CD4-positive, alpha-beta T cell (primary cell): ENCODE data around the gene CACNA2D1. TPM values are rescaled to one million over a fixed set of nuclear protein-coding genes. Genes with fewer than 3 reads are reported as not detected.

ENCODE experiments used
- ATAC-seq: fragments of 200-7000 bp; cut with Tn5 transposase; one replicate; pipeline ENCODE4 v1.10.0; 2022; ENCODE audit warnings: mild to moderate bottlenecking; ENCODE audit not compliant: poor library complexity
- CTCF ChIA-PET: fragments of 350-600 bp; sonication (Branson Sonifier 250); formaldehyde crosslinking; loops from one replicate; lab custom pipeline; 2021; ENCODE audit warnings: antibody characterized with exemption, inconsistent platforms; lab: Charles Lee
- POLR2A ChIA-PET: fragments of 350-600 bp; sonication (Branson Sonifier 250); formaldehyde crosslinking; loops from one replicate; lab custom pipeline; 2021; ENCODE audit warnings: antibody characterized with exemption, inconsistent platforms; lab: Charles Lee
- DNase-seq, 14 experiments: peaks; one replicate each; pipeline ENCODE4 v3.0.0-alpha.2; 2013 to 2020; ENCODE audit warnings: mixed read lengths in 2 of 14
- H3K27ac ChIP-seq, 2 donors: one replicate each; pipeline versions ENCODE4 v1.5.1 to v1.7.0; 2013; ENCODE audit warnings: low read length in 2 of 2, low read depth in 1 of 2, mild to moderate bottlenecking in 1 of 2
- H3K27me3 ChIP-seq, 2 experiments: 1 replicate in 1 of 2; 2 replicates in 1 of 2; pipeline versions ENCODE4 v1.6.1 to v1.7.0; 2013; ENCODE audit warnings: low read length in 2 of 2, control low read depth in 1 of 2, mild to moderate bottlenecking in 1 of 2, moderate library complexity in 1 of 2; ENCODE audit not compliant: insufficient read depth in 2 of 2, control insufficient read depth in 1 of 2
- H3K36me3 ChIP-seq: one replicate; pipeline ENCODE4 v1.6.1; 2013; ENCODE audit warnings: low read length, control low read depth; ENCODE audit not compliant: insufficient read depth
- H3K4me1 ChIP-seq: one replicate; pipeline ENCODE4 v1.6.1; 2013; ENCODE audit warnings: low read length, control low read depth; ENCODE audit not compliant: insufficient read depth
- H3K4me3 ChIP-seq: one replicate; pipeline ENCODE4 v1.5.1; 2013; ENCODE audit warnings: mild to moderate bottlenecking, low read length, moderate library complexity
- H3K9me3 ChIP-seq, 2 experiments: 1 replicate in 1 of 2; 2 replicates in 1 of 2; pipeline versions ENCODE4 v1.6.1 to v1.7.0; 2013; ENCODE audit warnings: low read length in 2 of 2, mild to moderate bottlenecking in 2 of 2, control low read depth in 1 of 2, moderate library complexity in 1 of 2; ENCODE audit not compliant: control insufficient read depth in 1 of 2, insufficient read depth in 1 of 2
- H3K27ac Mint-ChIP-seq: one replicate; pipeline ENCODE4 v1.8.0; 2020; ENCODE audit warnings: mixed read lengths
- H3K27me3 Mint-ChIP-seq: one replicate; pipeline ENCODE4 v1.8.0; 2021; ENCODE audit warnings: mixed read lengths
- H3K36me3 Mint-ChIP-seq: one replicate; pipeline ENCODE4 v1.8.0; 2021; ENCODE audit warnings: low read depth, mixed read lengths
- H3K4me1 Mint-ChIP-seq: one replicate; pipeline ENCODE4 v1.8.0; 2021; ENCODE audit warnings: low read depth, mixed read lengths
- H3K4me3 Mint-ChIP-seq: one replicate; pipeline ENCODE4 v1.8.0; 2020; ENCODE audit warnings: mild to moderate bottlenecking, mixed read lengths
- H3K9me3 Mint-ChIP-seq: one replicate; pipeline ENCODE4 v1.8.0; 2020; ENCODE audit warnings: mixed read lengths
- CTCF ChIP-seq: fragments of 200-600 bp; IDR thresholded peaks from one replicate; pipeline ENCODE4 v1.8.0; 2022; ENCODE audit warnings: antibody characterized with exemption, mild to moderate bottlenecking
- intact Hi-C, 2 experiments: fragments of 100-400 bp; cut with DNase I in 1 of 2; cut with micrococcal nuclease in 1 of 2; formaldehyde crosslinking; loops; one replicate each; pipeline versions ENCODE4 v1.15.1 to v1.9.0; 2023 to 2025; cut with DNase I, micrococcal nuclease
- total RNA-seq, 174 experiments: library from RNA in 2 of 174; stranded (reverse) in 2 of 174; gene quantifications; one replicate each; pipeline ENCODE4 v1.2.3 and lab custom pipeline; 2021 to 2026

CACNA2D1 gene
- total RNA-seq, 2 experiments from 2014 or later = not detected

- H3K36me3 Mint-ChIP-seq = no peaks in the 10 kb centered on the region
- ChIA-PET POLR2A (no interaction called here), CTCF (no interaction called here)
- no peak overlapping the region for H3K4me3 Mint-ChIP-seq
- TF ChIP-seq CTCF = no peak
- no peak for ATAC-seq
- Histone ChIP-seq H3K27me3 (no peaks in the 10 kb centered on the region), H3K9me3 (peaks cover 0 to 4% of the 10 kb centered on the region in 2 experiments), H3K4me3 (no peak overlapping the region), H3K4me1 (no peaks in the 10 kb centered on the region), H3K27ac (no peak overlapping the region), H3K36me3 (no peaks in the 10 kb centered on the region)
- no peak for DNase-seq
- no peaks in the 10 kb centered on the region for H3K27me3 Mint-ChIP-seq
- peaks cover 8% of the 10 kb centered on the region for H3K9me3 Mint-ChIP-seq
- no peak overlapping the region for H3K27ac Mint-ChIP-seq
- intact Hi-C loops = no loop called here
- no peaks in the 10 kb centered on the region for H3K4me1 Mint-ChIP-seq
These were observed 470.5 kb downstream of the CACNA2D1 start for GRCh38 chr7:81973117-81973516.

DNA sequence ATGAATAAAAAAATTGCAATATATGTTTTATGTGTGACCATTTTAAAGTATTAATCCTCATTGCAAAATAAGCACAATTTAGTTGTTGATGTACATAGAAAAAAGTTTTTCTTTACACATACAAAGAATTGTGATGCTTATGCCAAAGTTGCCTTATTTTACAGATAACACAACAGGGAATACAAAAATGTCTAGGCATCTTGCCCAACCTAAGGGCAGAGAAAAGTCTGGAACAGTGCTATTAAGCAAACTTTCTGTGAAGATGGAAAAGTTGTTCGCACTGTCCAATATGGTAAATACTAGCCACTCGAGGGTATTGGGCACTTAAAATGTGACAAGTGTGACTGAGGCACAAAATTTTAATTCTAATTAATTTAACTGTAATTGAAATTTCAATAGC is 483.6 kb downstream of the CACNA2D1 start:
- CTCF ChIA-PET = no interaction called here
- no peak overlapping the region for H3K27ac ChIP-seq
- H3K4me3 ChIP-seq = no peak overlapping the region
- DNase-seq = no peak
- Mint-ChIP-seq H3K27me3 (no peaks in the 10 kb centered on the region), H3K9me3 (no peaks in the 10 kb centered on the region), H3K27ac (no peak overlapping the region), H3K4me1 (no peaks in the 10 kb centered on the region), H3K4me3 (no peak overlapping the region), H3K36me3 (no peaks in the 10 kb centered on the region)
- H3K9me3 ChIP-seq = peaks cover 0 to 3% of the 10 kb centered on the region in 2 experiments
- POLR2A ChIA-PET = no interaction called here
- H3K27me3 ChIP-seq = no peaks in the 10 kb centered on the region
- no peaks in the 10 kb centered on the region for H3K4me1 ChIP-seq
- H3K36me3 ChIP-seq = no peaks in the 10 kb centered on the region
- ATAC-seq = no peak
- TF ChIP-seq CTCF = no peak
- intact Hi-C loops = no loop called here

DNA sequence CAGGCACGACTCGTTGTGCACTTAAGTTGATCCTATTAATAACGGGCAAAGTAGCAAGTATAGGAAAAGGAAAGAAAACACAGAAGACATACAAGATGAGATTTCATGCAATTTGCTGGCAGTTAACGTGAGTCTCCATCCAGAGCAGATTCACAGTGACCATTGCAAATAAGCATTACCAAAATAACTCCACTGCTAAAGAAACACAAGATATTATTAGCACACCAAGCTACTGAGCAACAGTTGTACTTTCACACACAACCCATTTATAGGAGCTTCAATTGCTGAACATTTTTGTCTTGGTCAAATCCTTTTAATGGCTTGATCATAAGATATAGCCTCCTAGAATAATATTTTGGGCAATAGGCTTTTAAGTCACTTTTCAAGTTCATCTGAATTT is 486.1 kb downstream of the CACNA2D1 start:
- H3K4me1 Mint-ChIP-seq = no peaks in the 10 kb centered on the region
- POLR2A ChIA-PET = no interaction called here
- ATAC-seq = no peak
- no peaks in the 10 kb centered on the region for H3K9me3 Mint-ChIP-seq
- H3K36me3 ChIP-seq = no peaks in the 10 kb centered on the region
- no peak for TF ChIP-seq CTCF
- H3K27me3 ChIP-seq = no peaks in the 10 kb centered on the region
- DNase-seq = no peak
- no peaks in the 10 kb centered on the region for H3K27me3 Mint-ChIP-seq
- no peak overlapping the region for H3K4me3 ChIP-seq
- H3K36me3 Mint-ChIP-seq = no peaks in the 10 kb centered on the region
- CTCF ChIA-PET = no interaction called here
- intact Hi-C loops = no loop called here
- H3K9me3 ChIP-seq = peaks cover 0 to 3% of the 10 kb centered on the region in 2 experiments
- H3K27ac ChIP-seq = no peak overlapping the region
- no peak overlapping the region for H3K4me3 Mint-ChIP-seq
- H3K4me1 ChIP-seq = no peaks in the 10 kb centered on the region
- no peak overlapping the region for H3K27ac Mint-ChIP-seq
